ENCODE data around the gene SUN3. TPM values are rescaled to one million over a fixed set of nuclear protein-coding genes. Genes with fewer than 3 reads are reported as not detected.
"Not testable (repeated sequence)": the region's sequence is repeated elsewhere in the genome, so short reads cannot be mapped to it uniquely, and the experiment has no call there.

The SUN3 gene
- total RNA-seq, 1 donor from 2014 or later: not detected

DNA sequence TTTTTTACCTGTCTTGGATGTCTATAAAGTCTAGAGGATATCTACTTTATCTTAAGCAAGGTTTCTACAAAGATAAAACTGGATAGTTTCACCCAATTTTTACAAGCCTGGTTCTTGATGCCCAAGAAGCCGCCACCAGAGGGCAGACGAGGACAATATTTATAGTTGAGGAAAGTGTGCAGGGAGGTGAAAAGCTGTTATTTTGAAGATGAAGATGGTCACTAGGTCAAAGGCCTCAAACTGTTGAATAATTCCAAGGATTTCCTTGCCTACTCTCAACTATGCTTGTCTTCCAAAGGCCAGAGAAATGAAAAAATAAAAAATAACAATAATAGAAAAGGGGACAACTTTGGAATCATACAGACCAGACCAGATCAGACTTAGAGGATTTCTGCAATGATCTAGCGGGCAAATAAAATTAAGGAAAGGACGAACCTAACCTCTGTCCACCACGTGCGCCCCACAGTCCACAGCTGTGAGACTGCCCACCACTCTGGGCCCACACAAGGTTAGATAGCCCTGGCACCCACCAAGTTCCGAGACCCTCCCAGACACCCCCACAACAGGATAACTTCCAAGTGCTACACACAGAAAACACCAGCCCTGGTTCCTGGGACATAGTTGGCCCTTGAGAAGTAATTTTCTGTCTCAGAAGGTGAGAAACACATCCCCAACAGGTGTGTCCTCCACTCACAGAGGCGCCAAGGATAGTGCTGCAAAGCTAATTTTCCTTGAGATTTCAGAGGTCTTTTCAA, 83.5 kb downstream of the SUN3 start:
- DNase-seq (ENCODE audit: low spot score): peak; percentile 70

DNA sequence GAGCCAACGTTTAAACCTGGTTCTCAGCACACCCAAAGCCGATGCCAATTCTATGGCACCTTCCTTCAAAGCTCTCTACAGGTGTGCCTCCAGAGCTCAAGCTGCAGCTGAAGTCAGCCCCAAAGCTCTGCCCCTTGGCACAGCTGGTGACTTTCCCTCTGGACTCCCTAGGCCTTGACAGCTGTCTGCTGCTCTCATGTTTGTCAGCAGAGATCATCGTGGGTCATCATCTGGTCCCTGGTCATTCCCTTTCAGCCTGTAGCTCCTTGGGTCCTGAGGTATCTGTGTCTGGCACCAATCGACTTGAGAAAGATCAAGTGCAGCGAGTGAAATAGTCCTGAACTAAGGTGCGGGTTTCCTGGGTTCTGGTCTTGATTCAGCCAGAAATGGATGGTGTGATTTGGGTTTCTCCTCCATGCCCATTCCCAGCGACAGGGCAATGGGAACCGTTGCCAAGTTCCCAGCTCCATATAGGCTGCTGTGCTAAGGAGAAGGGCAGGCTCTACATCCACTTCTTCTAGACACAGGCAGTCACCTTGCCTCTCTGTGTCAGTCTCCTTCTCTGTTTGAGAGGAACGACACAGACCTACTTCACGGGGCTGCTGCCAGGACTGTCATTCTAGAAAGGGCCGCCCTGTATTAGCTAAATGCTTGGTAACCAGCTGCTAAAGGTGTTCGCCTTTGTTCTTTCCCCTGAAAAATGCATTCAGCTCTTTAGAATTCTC, 84.2 kb downstream of the SUN3 start:
- DNase-seq (ENCODE audit: low spot score): no peak

DNA sequence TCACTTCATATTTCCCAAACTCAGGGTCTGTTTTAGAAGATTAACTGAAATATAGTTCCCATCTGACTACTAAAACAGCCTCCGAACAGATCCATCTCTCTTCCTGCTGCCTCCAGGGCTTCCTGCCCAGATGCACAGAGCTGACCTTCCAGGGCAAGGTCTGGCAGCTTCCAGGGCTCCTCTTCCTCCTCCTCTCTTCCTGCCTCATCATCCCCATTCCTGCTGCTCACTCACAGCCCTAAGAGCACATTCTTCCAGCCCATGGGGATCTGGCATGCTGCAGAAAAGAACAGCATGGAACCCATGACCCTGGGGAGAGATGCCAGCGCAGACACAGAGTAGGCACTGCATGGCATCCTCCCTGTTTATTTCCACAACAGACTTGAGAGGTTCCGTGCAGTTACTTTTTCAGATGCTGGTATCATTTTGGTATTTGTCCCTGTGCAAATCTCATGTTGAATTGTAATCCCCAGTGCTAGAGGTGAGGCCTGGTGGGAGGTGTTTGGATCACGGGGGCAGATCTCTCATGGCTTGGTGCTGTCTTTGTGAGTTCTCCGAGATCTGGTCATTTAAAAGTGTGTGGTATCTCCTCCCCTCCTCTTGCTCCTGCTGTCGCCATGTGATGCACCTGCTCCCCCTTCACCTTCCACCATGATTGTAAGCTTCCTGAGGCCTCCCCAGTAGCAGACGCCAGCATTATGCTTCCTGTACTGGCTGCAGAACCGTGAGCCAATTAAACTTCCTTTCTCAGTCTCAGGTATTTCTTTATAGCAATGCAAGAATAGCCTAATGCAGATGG, 85.0 kb downstream of the SUN3 start:
- no peak for DNase-seq (ENCODE audit: low spot score)

DNA sequence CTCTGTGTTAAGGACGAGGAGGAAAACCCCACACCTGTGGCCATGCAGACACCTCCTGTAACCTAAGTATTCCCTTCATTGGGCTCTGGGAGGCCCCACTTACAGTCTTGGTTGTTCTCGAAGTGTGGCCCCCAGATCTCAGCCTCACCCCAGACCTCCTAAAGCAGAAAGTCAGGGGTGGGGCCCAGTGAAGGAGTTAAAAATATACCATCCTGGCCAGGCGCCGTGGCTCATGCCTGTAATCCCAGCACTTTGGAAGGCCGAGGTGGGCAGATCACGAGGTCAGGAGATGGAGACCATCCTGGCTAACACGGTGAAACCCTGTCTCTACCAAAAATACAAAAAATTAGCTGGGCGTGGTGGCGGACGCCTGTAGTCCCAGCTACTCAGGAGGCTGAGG, 86.3 kb downstream of the SUN3 start:
- not testable (repeated sequence) for DNase-seq (ENCODE audit: low spot score)

GRCh38 chr7:47942132-47942531, 86.8 kb downstream of the SUN3 start:
- DNase-seq (ENCODE audit: low spot score): no peak

DNA sequence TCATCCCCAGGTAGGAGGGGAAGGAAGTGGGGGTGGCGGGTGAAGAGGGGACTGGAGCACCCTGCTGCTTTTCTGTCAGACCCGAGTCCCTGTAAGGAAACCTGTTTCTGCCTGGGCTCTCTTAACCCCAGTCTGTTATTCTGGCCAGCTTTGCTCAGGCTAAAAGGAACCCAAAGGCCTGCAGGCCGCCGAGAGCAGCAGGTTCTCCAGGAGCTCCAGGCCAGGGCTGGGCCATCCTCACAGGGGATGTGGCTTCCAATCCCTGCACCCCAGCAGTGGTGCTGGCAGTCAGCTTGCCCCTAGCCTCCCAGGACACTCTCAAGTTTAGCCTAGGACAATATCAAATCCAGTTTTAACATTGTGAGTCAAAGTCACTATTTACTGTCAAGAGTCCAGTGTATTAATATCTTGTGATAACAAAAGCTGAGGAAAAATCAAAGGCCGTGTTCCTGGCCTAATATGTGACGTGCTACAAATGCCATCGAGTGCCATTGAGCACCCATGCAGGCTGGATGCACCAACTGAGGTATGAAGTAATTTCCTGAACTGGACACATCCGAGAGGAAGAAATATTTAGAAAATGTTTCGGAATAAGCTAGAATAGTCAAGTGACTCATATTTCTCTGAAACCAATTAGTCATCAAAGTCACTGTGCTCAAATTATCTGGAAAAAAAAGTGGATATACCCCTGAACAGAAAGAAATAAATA, 87.6 kb downstream of the SUN3 start:
- no peak for DNase-seq (ENCODE audit: low spot score)

DNA sequence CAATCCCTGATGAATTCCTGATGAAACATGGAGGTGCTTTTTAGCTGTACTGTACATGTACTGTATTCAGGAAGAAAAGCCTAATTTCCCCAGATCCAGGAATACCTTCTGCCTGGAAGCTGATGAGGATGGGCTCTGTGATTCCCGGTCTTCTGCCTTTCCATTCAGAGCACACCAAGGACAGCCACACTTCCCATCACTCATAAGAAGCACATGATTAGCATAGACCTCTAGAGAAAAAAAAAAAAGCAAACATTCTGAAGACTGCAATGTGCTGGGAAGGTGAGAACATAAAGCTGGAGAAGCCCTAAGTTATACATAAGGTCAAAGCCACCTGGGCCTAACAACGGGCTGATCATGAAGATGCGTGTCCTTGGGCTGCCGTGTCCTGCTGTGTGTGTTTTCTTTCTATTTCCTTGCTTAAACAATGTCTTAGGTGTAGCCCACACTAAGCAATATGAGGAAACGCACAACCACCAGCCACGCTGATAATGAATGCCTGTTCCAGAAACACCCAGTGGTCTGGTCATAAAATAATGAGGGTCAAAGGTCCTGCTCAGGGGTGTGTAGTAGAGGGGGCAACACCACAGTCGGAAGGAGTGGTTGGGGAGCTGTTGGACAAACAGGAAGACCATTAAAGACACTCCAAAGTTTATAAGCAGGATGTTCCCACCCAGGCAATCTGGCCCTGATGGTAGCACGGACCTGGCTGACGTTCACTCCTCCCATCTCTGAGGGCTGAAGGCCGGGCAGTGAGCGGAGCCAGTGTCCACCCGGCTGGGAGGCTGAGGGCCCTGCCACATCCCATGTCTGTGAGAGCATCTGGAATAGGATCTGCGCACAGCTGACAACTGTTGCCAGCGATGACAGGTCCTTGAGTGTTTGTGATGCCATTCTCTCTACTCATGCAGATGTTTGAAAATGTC, 88.6 kb downstream of the SUN3 start:
- no peak for DNase-seq (ENCODE audit: low spot score)

- DNase-seq (ENCODE audit: low spot score): no peak
These were observed 89.4 kb downstream of the SUN3 start for GRCh38 chr7:47939425-47940036.

DNA sequence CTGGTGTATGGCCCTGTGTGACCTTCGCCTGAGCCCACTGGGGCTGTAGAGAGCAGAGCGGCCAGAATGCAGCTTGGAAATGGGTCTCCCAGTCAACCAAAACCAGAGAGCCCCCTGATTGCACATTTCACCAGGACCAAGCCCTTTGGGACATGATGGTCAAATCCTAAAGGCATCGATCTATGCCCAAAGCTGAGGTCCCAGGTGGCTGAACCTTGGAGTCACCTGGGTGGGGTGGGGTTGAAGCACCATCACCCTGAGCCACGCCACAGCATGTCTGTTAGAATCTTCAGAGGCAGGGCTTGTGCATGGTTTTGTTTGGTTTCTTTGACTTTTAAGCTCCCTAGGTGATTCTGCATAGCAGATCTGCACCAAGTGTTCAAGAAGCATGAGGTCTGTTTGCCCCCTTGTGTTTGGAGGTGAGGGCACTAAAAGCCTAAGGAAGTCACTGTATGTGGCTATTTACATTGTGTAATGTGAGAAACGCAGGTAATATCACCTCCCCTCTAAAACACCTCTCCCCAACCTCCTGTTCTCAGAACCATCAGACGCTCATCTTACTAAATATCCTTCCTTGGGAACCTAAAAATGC, 90.2 kb downstream of the SUN3 start:
- DNase-seq (ENCODE audit: low spot score): no peak

- DNase-seq (ENCODE audit: low spot score): no peak
These were observed 91.0 kb downstream of the SUN3 start for GRCh38 chr7:47937711-47938573.

Other genes with a start within 250 kb of the SUN3 start
- gene PKD1L1, start 80.6 kb downstream of the SUN3 start, total RNA-seq: 5.9 TPM
- 43.1 TPM for gene HUS1, start 49.5 kb downstream of the SUN3 start, total RNA-seq
- gene C7orf57, start 6.4 kb upstream of the SUN3 start, total RNA-seq: 0.42 TPM
- gene UPP1, start 60.2 kb upstream of the SUN3 start, total RNA-seq: 58.2 TPM
- gene ABCA13, start 142.4 kb upstream of the SUN3 start, total RNA-seq: 5.2 TPM